ENCODE results near the gene IL20.

Gene IL20, protein sequence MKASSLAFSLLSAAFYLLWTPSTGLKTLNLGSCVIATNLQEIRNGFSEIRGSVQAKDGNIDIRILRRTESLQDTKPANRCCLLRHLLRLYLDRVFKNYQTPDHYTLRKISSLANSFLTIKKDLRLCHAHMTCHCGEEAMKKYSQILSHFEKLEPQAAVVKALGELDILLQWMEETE

DNA sequence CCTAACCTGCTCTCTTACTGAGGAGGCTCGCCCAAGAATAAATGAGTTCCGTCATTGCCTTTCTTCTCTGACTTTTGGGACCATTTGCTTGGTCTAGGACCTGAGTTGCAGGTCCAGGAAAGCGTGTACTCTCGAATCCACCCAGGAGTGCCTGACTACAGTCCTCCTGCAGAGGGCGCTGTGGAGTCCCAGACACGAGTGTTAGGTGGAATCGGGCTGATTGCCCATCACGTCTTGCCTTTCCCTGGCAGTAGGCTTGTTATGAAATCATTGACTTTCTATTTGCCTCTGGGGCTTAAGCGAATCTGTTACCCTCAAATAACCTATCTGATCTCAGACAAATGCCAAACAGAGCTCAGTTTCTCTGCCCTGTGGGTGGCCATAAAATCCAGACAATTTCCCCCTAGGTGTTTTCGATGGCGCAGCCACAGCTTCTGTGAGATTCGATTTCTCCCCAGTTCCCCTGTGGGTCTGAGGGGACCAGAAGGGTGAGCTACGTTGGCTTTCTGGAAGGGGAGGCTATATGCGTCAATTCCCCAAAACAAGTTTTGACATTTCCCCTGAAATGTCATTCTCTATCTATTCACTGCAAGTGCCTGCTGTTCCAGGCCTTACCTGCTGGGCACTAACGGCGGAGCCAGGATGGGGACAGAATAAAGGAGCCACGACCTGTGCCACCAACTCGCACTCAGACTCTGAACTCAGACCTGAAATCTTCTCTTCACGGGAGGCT, at the start of gene IL20:
TSS of gene IL20 (plus strand) at position 685 of the 733 bp plus-strand sequence. CDS start 230 bp downstream, outside the sequence.
- H3K36me3 ChIP-seq (ENCODE audit: control insufficient read depth in 1 of 2, insufficient read depth in 2 of 2, low read length in 2 of 2), result no peaks in the 10 kb centered on the region
- no peak within 1 kb of the TSS for H3K4me3 ChIP-seq (ENCODE audit: low read depth in 1 of 2, low read length in 2 of 2)
- no peak within 1 kb of the TSS for H3K27ac ChIP-seq (ENCODE audit: low read length)
- H3K4me1 ChIP-seq (ENCODE audit: control insufficient read depth in 1 of 2, insufficient read depth in 2 of 2, low read length in 2 of 2), result no peaks in the 10 kb centered on the region
- H3K9me3 ChIP-seq (ENCODE audit: control insufficient read depth in 1 of 2, low read length in 2 of 2), result no peaks in the 10 kb centered on the region
- H3K27me3 ChIP-seq (ENCODE audit: low read depth, low read length), result no peaks in the 10 kb centered on the region

DNA sequence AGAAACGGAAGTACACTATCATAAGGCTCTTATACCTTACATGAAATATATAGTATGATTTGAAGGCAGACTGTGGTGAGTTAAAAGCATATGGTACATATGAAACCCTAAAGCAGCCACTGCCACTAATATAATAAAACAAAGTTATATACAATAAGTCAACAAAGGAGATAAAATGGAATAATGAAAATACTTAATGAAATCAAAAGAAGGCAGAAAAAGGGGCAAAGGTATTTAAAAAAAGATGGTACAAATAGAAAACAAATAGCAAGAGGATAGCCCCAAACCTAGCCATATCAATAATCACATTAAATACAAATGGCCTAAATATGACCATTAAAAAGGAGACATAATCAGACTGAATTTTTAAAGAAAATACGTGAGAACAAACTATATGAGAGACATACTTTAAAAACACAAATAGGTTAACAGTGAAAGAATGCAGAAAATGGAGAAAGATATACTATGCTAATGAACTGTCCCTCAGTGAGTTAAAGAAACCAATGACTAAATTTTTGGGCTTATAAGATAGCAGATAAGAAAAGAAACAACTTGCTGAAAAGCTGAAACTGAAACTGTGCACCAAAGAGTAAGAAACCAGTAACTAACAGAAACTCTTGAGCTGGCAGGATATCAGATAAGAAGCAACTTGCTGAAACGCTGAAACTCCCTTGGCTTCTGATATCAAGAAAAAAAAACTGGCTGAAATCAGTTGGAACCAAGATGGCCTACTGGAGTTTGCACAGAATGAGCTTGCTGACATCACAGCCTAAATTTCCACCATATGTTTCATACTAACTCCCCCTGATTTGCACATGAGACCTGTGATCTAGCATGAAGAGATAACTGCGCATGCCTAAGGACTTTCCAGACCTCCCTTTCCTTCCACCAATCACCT, 48.8 kb upstream of the IL20 start:
- Histone ChIP-seq H3K4me3 (ENCODE audit: low read depth in 1 of 2, low read length in 2 of 2) (no peak overlapping the region), H3K27me3 (ENCODE audit: low read depth, low read length) (no peaks in the 10 kb centered on the region), H3K4me1 (ENCODE audit: control insufficient read depth in 1 of 2, insufficient read depth in 2 of 2, low read length in 2 of 2) (peaks cover 0 to 5% of the 10 kb centered on the region in 2 donors), H3K27ac (ENCODE audit: low read length) (no peak overlapping the region), H3K9me3 (ENCODE audit: control insufficient read depth in 1 of 2, low read length in 2 of 2) (peaks cover 0 to 3% of the 10 kb centered on the region in 2 donors), H3K36me3 (ENCODE audit: control insufficient read depth in 1 of 2, insufficient read depth in 2 of 2, low read length in 2 of 2) (no peaks in the 10 kb centered on the region)

DNA sequence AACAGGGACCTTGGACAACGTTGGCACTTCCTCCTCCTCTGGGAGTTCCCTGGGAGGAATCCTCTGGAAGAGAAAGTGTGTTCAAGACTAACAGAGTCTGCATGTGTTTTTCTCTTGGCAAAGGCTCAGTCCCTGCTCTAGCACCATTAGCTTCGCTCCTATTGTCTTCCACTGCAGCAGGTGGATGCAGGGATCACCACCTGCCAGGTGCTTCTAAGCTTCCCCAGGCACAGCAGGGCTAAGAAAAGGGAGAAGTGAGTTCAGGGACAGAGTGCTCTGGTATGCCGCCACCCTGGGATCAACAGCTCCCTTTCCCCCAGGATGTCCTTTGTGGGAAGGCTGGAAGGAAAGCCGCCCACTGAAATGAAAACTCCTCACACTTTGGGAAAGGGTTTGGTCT, 43.9 kb upstream of the IL20 start:
- Histone ChIP-seq H3K4me1 (ENCODE audit: control insufficient read depth in 1 of 2, insufficient read depth in 2 of 2, low read length in 2 of 2) (peaks cover 0 to 6% of the 10 kb centered on the region in 2 donors), H3K27ac (ENCODE audit: low read length) (no peak overlapping the region), H3K36me3 (ENCODE audit: control insufficient read depth in 1 of 2, insufficient read depth in 2 of 2, low read length in 2 of 2) (no peaks in the 10 kb centered on the region), H3K4me3 (ENCODE audit: low read depth in 1 of 2, low read length in 2 of 2) (no peak overlapping the region), H3K27me3 (ENCODE audit: low read depth, low read length) (no peaks in the 10 kb centered on the region), H3K9me3 (ENCODE audit: control insufficient read depth in 1 of 2, low read length in 2 of 2) (no peaks in the 10 kb centered on the region)

DNA sequence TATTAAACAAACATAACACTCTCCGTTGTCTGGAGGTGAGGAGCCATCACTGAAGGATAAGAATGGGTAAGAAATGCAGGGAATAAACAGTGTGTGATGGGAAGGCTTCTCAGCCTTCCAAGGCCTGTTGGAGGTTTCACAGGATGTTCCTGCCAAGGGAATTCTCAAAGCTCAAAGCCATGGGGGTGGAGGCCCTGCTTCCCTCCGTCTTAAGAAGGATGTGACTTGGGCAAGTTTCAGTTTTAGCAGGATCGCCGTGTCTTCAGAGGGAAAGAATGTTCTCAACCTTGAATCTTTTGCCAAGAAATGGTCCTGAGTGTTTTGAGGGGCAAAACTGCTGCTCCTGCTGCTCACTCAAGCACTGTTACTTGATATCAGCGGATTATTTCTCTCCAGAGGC, 41.7 kb upstream of the IL20 start:
- no peaks in the 10 kb centered on the region for H3K27me3 ChIP-seq (ENCODE audit: low read depth, low read length)
- peak overlapping the region; percentile 26 for H3K27ac ChIP-seq (ENCODE audit: low read length)
- peaks cover 0 to 6% of the 10 kb centered on the region in 2 donors for H3K4me1 ChIP-seq (ENCODE audit: control insufficient read depth in 1 of 2, insufficient read depth in 2 of 2, low read length in 2 of 2)

DNA sequence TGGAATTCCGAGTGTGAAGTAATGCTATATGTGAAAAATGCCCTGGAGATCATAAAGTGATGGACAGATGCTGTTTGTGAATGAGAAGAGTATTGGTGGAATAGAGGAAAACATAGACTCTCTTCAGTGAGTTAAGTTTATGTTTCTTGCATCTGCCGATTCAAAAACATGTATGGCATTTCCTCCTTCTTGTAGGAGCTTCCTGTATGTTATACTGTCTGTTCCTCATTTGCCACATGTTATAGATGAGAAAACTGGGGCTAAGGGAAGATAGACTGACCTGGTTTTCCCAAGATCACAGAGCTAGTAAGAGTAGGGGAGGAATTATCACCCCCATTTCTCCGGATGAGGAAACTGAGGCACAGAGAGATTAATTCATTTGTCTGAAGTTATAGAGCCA, 41.1 kb upstream of the IL20 start:
- H3K4me1 ChIP-seq (ENCODE audit: control insufficient read depth in 1 of 2, insufficient read depth in 2 of 2, low read length in 2 of 2), result peaks cover 0 to 6% of the 10 kb centered on the region in 2 donors
- peak overlapping the region; percentile 26 for H3K27ac ChIP-seq (ENCODE audit: low read length)
- H3K9me3 ChIP-seq (ENCODE audit: control insufficient read depth in 1 of 2, low read length in 2 of 2), result no peaks in the 10 kb centered on the region
- no peaks in the 10 kb centered on the region for H3K27me3 ChIP-seq (ENCODE audit: low read depth, low read length)
- H3K36me3 ChIP-seq (ENCODE audit: control insufficient read depth in 1 of 2, insufficient read depth in 2 of 2, low read length in 2 of 2), result no peaks in the 10 kb centered on the region
- H3K4me3 ChIP-seq (ENCODE audit: low read depth in 1 of 2, low read length in 2 of 2), result no peak overlapping the region

More for the DNA sequence above, 41.7 kb upstream of the IL20 start:
- Histone ChIP-seq H3K9me3 (ENCODE audit: control insufficient read depth in 1 of 2, low read length in 2 of 2) (no peaks in the 10 kb centered on the region), H3K36me3 (ENCODE audit: control insufficient read depth in 1 of 2, insufficient read depth in 2 of 2, low read length in 2 of 2) (no peaks in the 10 kb centered on the region), H3K4me3 (ENCODE audit: low read depth in 1 of 2, low read length in 2 of 2) (no peak overlapping the region)

DNA sequence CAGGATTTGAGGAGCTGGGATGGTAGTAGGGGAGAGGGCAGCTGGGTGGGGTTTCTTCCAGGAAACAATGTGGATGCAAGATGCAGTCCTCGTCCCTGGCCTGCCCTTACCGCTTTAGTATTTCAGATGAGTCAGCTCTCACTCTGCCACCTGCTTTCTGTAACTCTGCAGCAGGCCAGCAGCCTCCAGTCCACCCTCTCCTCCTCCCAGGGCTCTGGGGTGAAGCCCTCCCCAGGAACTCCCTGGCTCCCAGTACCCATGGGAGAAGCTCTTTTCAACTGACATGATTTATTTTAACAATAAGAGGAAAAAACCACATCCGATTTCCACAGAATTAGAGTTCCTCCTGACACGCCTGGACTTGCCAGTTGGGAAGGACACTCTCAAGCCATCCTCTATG, 39.0 kb upstream of the IL20 start:
- Histone ChIP-seq H3K27me3 (ENCODE audit: low read depth, low read length) (no peaks in the 10 kb centered on the region), H3K4me3 (ENCODE audit: low read depth in 1 of 2, low read length in 2 of 2) (no peak overlapping the region), H3K36me3 (ENCODE audit: control insufficient read depth in 1 of 2, insufficient read depth in 2 of 2, low read length in 2 of 2) (no peaks in the 10 kb centered on the region), H3K4me1 (ENCODE audit: control insufficient read depth in 1 of 2, insufficient read depth in 2 of 2, low read length in 2 of 2) (peaks cover 0 to 6% of the 10 kb centered on the region in 2 donors), H3K27ac (ENCODE audit: low read length) (no peak overlapping the region), H3K9me3 (ENCODE audit: control insufficient read depth in 1 of 2, low read length in 2 of 2) (no peaks in the 10 kb centered on the region)

DNA sequence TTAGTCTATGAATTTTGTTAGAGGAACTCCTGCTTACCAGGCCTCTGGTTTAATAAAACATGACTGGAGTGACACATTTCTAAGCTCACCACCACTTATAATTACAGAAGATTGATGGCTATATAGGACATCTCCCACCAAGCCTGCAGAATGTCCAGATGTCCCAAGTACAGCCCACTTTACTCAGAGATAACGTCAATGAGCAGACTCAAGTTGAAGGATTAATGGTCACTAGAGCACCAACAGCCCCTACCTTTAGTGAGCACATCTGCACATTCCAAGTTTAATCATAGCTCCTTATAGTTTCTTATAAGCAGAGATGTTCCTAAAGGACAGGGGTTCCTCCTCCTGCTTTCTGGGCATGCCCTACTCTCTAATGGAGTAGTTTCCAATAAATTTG, 37.4 kb upstream of the IL20 start:
- Histone ChIP-seq H3K4me1 (ENCODE audit: control insufficient read depth in 1 of 2, insufficient read depth in 2 of 2, low read length in 2 of 2) (peaks cover 0 to 6% of the 10 kb centered on the region in 2 donors), H3K27me3 (ENCODE audit: low read depth, low read length) (no peaks in the 10 kb centered on the region), H3K4me3 (ENCODE audit: low read depth in 1 of 2, low read length in 2 of 2) (no peak overlapping the region), H3K27ac (ENCODE audit: low read length) (no peak overlapping the region), H3K9me3 (ENCODE audit: control insufficient read depth in 1 of 2, low read length in 2 of 2) (no peaks in the 10 kb centered on the region), H3K36me3 (ENCODE audit: control insufficient read depth in 1 of 2, insufficient read depth in 2 of 2, low read length in 2 of 2) (no peaks in the 10 kb centered on the region)

DNA sequence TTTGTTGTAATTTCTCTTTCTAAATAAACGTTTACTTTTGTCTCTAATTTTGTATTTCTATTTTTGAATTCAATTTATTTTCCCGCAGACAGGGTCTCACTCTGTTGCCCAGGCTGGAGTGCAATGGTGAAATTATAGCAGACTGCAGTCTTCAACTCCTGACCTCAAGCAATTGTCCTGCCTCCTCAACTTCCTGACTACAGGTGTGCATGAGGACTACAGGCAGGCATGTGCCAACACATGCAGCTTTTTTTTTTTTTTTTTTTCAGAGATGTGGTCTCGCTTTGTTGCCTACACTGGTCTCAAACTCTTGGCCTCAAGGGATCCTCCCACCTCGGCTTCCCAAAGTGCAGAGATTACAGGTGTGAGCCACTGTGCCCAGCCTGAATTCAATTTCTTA, 36.7 kb upstream of the IL20 start:
- Histone ChIP-seq H3K4me1 (ENCODE audit: control insufficient read depth in 1 of 2, insufficient read depth in 2 of 2, low read length in 2 of 2) (peaks cover 0 to 8% of the 10 kb centered on the region in 2 donors), H3K27me3 (ENCODE audit: low read depth, low read length) (no peaks in the 10 kb centered on the region), H3K27ac (ENCODE audit: low read length) (no peak overlapping the region), H3K4me3 (ENCODE audit: low read depth in 1 of 2, low read length in 2 of 2) (no peak overlapping the region), H3K36me3 (ENCODE audit: control insufficient read depth in 1 of 2, insufficient read depth in 2 of 2, low read length in 2 of 2) (no peaks in the 10 kb centered on the region), H3K9me3 (ENCODE audit: control insufficient read depth in 1 of 2, low read length in 2 of 2) (no peaks in the 10 kb centered on the region)

DNA sequence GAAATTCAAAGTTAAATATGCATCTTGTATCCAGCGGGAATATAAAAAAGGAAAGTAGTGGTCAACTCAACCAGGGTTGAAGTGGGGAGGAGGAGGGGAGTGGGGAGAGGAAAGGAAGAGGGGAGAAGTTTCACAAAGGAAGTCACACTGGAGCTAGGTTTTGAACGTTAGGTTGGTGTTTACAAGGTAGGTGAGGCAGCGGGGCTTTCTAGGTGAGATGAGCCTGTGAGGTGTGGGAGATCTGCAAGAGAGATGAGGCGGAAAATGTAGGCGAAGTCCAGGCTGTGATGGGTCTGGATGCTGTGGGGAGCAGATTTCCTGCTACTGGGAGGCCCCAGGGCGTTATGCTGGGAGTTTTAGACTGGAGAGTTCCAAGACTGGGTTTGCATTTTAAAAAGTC, 36.1 kb upstream of the IL20 start:
- H3K9me3 ChIP-seq (ENCODE audit: control insufficient read depth in 1 of 2, low read length in 2 of 2), result no peaks in the 10 kb centered on the region
- no peak overlapping the region for H3K27ac ChIP-seq (ENCODE audit: low read length)
- H3K36me3 ChIP-seq (ENCODE audit: control insufficient read depth in 1 of 2, insufficient read depth in 2 of 2, low read length in 2 of 2), result no peaks in the 10 kb centered on the region
- no peaks in the 10 kb centered on the region for H3K27me3 ChIP-seq (ENCODE audit: low read depth, low read length)
- no peak overlapping the region for H3K4me3 ChIP-seq (ENCODE audit: low read depth in 1 of 2, low read length in 2 of 2)
- H3K4me1 ChIP-seq (ENCODE audit: control insufficient read depth in 1 of 2, insufficient read depth in 2 of 2, low read length in 2 of 2), result peaks cover 0 to 5% of the 10 kb centered on the region in 2 donors

DNA sequence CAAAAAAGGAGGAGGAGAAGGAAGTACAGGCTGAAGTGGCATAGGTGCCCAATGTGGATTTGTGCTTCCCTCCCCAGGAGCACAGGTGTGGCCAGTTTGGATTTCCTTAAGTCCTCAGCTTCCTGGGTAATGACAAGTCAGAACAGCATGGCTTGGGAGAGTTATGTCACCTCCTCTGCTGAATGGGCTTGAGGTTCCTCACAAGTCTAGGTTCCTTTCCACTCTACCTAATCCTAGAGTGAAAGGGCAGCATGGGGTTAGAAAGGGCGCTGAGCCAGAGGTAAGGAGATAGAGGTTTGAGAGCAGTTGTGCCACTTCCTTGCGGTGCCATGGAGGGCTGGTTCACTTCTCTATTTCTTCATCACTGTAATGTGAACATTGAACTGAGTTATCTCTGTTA, 35.5 kb upstream of the IL20 start:
- H3K9me3 ChIP-seq (ENCODE audit: control insufficient read depth in 1 of 2, low read length in 2 of 2), result no peaks in the 10 kb centered on the region
- H3K4me3 ChIP-seq (ENCODE audit: low read depth in 1 of 2, low read length in 2 of 2), result no peak overlapping the region
- H3K36me3 ChIP-seq (ENCODE audit: control insufficient read depth in 1 of 2, insufficient read depth in 2 of 2, low read length in 2 of 2), result no peaks in the 10 kb centered on the region
- H3K27ac ChIP-seq (ENCODE audit: low read length), result no peak overlapping the region
- H3K27me3 ChIP-seq (ENCODE audit: low read depth, low read length), result no peaks in the 10 kb centered on the region
- peaks cover 0 to 4% of the 10 kb centered on the region in 2 donors for H3K4me1 ChIP-seq (ENCODE audit: control insufficient read depth in 1 of 2, insufficient read depth in 2 of 2, low read length in 2 of 2)

DNA sequence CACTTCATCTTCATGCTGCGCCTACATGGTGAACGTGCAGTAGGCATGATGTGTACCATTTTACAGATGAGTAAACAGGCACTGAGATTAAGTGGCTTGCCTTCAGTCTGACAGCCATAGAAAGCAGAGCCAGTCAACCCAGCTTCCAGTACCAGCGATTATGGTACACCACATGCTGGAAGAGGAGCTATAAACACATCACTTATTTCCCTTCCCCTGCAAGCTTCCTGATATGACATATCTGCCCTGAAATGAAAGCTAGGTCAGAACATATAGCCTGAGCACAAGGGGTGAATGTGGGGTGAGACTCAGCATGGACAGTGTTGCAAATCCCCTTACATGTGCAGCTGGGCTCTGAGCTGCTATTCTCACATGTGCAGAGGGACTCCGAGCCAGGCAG, 33.8 kb upstream of the IL20 start:
- Histone ChIP-seq H3K36me3 (ENCODE audit: control insufficient read depth in 1 of 2, insufficient read depth in 2 of 2, low read length in 2 of 2) (no peaks in the 10 kb centered on the region), H3K9me3 (ENCODE audit: control insufficient read depth in 1 of 2, low read length in 2 of 2) (no peaks in the 10 kb centered on the region), H3K4me3 (ENCODE audit: low read depth in 1 of 2, low read length in 2 of 2) (no peak overlapping the region), H3K27ac (ENCODE audit: low read length) (no peak overlapping the region), H3K4me1 (ENCODE audit: control insufficient read depth in 1 of 2, insufficient read depth in 2 of 2, low read length in 2 of 2) (peaks cover 0 to 4% of the 10 kb centered on the region in 2 donors), H3K27me3 (ENCODE audit: low read depth, low read length) (no peaks in the 10 kb centered on the region)

All from muscle layer of duodenum (tissue), 2 donors.